Measurements from ENCODE around the gene B4GALNT4. TPM values are rescaled to one million over a fixed set of nuclear protein-coding genes. Genes with fewer than 3 reads are reported as not detected.
"Not testable (repeated sequence)": the region's sequence is repeated elsewhere in the genome, so short reads cannot be mapped to it uniquely, and the experiment has no call there.

B4GALNT4 gene
- total RNA-seq, 6 experiments from 2014 or later, result 0.05 to 0.07 TPM; not detected in 4

DNA sequence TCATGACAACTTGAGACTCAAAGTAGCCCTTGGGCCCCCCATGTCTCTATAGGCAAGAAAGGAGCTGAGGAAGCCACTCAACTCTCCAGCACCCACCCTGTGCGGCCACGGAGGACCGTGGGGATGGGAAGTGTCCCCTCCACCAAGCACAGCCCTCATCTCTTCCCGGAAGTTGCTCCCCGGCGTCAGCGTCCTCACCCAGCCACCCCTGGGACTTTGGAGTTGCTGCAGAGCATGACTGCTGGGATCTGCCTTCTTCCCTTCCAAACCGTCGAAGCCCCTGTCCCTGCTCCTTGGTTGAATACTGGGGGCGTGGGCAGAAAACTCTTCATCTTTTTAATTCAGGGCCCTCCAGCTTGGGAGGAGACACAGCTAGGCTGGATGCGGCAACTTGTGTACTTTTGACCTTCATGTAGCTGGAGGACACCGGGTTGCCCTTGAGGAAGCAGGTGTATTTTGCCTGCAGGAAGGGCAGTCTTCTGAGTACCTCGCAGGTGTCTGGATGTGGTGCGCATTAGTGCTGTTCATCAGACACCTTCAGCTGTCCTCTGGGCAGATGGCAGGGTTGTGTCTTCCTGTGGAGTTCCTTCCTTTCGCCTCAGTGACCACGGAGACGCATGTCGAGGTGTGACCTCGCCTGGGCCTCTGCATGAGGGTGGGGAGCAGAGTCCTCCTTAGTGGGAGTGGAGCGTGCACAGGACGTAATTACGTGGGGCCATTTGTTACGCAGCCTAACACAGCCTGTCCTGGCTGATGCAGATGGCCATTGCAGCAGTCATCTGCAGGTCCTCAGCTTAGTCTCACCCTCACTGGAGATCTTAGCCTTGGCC is 36.4 kb upstream of the B4GALNT4 start:
- Histone ChIP-seq H3K36me3 (no peaks in the 10 kb centered on the region), H3K27me3 (no peaks in the 10 kb centered on the region), H3K4me3 (no peak overlapping the region), H3K4me1 (peaks cover 0 to 12% (median 2%) of the 10 kb centered on the region in 4 donors), H3K9me3 (no peaks in the 10 kb centered on the region), H3K27ac (no peak overlapping the region)
- no peak for TF ChIP-seq POLR2A (IDR thresholded peaks at IDR 0.05)
- TF ChIP-seq, protein P1, sequence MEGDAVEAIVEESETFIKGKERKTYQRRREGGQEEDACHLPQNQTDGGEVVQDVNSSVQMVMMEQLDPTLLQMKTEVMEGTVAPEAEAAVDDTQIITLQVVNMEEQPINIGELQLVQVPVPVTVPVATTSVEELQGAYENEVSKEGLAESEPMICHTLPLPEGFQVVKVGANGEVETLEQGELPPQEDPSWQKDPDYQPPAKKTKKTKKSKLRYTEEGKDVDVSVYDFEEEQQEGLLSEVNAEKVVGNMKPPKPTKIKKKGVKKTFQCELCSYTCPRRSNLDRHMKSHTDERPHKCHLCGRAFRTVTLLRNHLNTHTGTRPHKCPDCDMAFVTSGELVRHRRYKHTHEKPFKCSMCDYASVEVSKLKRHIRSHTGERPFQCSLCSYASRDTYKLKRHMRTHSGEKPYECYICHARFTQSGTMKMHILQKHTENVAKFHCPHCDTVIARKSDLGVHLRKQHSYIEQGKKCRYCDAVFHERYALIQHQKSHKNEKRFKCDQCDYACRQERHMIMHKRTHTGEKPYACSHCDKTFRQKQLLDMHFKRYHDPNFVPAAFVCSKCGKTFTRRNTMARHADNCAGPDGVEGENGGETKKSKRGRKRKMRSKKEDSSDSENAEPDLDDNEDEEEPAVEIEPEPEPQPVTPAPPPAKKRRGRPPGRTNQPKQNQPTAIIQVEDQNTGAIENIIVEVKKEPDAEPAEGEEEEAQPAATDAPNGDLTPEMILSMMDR (IDR thresholded peaks at IDR 0.05), result no peak
- no CpG with 5 or more reads among the region's 23 CpGs for WGBS (ENCODE audit: insufficient coverage, low coverage, low lambda C conversion rate, missing lambda C conversion rate)
- intact Hi-C loops (cut with DNase I), result no loop called here
- no peak for DNase-seq
- no peak for ATAC-seq

DNA sequence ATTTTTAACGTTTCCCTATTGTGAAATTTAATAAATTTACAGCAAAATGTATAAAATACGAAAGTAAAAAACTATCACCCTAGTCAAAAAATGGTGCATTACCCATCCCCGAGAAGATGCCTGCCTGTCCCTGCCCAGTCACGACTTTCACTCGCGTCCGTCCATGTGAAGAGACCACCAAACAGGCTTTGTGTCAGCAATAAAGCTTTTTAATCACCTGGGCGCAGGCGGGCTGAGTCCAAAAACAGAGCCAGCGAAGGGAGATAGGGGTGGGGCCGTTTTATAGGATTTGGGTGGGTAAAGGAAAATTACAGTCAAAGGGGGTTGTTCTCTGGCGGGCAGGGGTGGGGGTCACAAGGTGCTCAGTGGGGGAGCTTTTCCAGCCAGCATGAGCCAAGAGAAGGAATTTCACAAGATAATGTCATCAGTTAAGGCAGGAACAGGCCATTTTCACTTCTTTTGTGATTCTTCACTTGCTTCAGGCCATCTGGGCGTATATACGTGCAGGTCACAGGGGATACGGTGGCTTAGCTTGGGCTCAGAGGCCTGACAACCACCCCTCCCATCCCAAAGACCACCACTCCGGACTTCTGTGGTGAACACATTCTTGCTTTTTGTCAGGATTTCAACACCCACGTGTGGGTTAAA is 35.6 kb upstream of the B4GALNT4 start:
- DNase-seq; H3K4me3 ChIP-seq; intact Hi-C loops (cut with DNase I); H3K36me3 ChIP-seq; ATAC-seq; H3K9me3 ChIP-seq; H3K27ac ChIP-seq; H3K27me3 ChIP-seq; H3K4me1 ChIP-seq: not testable (repeated sequence)
- WGBS (ENCODE audit: insufficient coverage, low coverage, low lambda C conversion rate, missing lambda C conversion rate), result 90% methylated on average over 12 of the region's 17 CpGs

DNA sequence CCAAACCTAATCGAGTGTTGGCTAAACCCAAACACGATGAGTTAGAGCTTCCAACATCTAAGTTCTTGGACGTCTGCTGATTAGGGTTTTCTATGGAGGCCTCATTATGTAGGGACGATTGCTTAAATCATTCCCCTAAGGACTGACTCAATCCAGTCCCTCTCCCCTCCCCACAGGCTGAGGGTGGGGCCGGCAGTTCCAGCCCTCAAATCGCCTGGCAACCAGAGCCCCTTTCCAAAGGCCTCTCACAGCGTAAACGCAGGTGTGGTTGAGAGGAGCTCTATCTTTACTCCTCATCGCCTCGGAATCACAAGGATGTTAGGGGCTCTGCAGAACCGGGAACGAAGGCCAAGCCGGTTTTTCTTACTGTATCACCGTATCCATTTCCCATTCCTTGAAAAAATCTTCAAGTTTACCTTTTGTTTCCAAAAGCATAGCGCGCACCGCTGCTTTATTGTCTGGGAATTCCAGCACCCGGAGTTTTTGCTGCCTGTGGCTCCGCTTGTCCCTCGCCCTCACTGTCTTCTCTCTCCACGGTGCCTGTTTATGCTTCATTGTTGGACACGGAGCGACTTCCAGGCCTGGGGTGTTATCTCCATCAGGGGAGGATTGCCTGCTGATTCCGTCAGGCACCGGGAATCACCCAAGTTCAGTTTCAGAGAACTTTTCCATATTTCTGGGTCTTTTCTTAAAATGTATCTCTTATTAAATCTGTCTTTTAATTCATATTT is 34.9 kb upstream of the B4GALNT4 start:
- Histone ChIP-seq H3K4me1 (peaks cover 0 to 10% (median 0%) of the 10 kb centered on the region in 4 donors), H3K4me3 (no peak overlapping the region), H3K9me3 (no peaks in the 10 kb centered on the region), H3K36me3 (no peaks in the 10 kb centered on the region), H3K27ac (no peak overlapping the region), H3K27me3 (no peaks in the 10 kb centered on the region)
- TF ChIP-seq, protein P1 (IDR thresholded peaks at IDR 0.05), result no peak
- TF ChIP-seq POLR2A (IDR thresholded peaks at IDR 0.05), result no peak
- DNase-seq (no peak), ATAC-seq (no peak)
- 77% methylated on average over 21 of the region's 25 CpGs for WGBS (ENCODE audit: insufficient coverage, low coverage, low lambda C conversion rate, missing lambda C conversion rate)
- intact Hi-C loops (cut with DNase I), result no loop called here

DNA sequence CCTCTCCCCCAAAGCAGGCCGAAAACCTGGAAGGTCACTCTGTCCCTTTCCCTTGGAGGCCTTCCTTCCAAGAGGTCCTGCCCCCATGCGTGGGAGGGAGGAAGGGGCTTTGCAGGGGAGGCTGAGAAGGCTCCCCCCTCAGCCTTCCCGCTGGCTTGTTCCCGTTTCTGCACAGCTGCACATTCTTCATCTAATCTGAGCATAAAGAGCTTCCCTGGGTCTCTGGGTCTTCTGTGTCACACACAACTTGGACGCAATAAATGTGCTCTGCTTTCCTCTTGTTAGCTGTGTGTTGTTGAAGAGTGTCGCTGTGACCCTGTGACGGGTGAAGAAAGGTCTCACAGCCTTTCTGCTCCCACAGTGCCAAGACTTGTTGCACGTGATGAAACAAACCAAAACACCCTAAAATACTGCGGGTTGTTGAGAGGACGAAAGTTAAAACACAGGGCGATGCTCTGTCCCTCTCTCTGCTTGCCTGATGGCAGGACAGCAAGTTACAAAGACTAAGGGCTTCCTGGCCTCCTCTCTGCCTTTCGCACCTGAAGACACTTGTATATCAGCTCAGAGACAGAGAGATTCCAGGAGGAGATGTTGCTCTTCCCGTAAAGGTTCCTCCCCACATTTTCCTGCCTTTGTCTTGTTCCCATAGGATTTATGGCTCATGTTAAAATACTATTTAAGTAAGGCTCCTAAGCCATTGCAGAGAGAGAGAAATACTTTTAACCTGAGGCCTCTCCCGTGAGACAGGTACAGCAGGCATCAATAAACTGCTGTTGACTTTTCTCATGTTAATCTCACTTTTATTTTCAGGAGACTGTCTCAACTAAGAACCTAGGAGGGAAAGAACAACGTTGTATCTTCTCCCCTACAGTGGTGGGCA is 33.3 kb upstream of the B4GALNT4 start:
- intact Hi-C loops (cut with DNase I), result no loop called here
- TF ChIP-seq, protein P1 (IDR thresholded peaks at IDR 0.05), result no peak
- no peak for TF ChIP-seq POLR2A (IDR thresholded peaks at IDR 0.05)
- WGBS (ENCODE audit: insufficient coverage, low coverage, low lambda C conversion rate, missing lambda C conversion rate), result 53% methylated on average over 10 of the region's 15 CpGs
- H3K36me3 ChIP-seq, result no peaks in the 10 kb centered on the region
- no peaks in the 10 kb centered on the region for H3K9me3 ChIP-seq
- no peak overlapping the region for H3K4me3 ChIP-seq
- H3K27ac ChIP-seq, result peak overlapping the region; percentile 26 to 67 (median 53)
- no peak for DNase-seq
- peak; percentile 52 to 82 (median 72) for ATAC-seq
- H3K27me3 ChIP-seq, result no peaks in the 10 kb centered on the region
- H3K4me1 ChIP-seq, result peaks cover 0 to 10% (median 0%) of the 10 kb centered on the region in 4 donors
